Liver (tissue), 3 donors: ENCODE results near the gene ELP4.

Source experiments
- EGR1 ChIP-seq, 2 donors: IDR thresholded peaks; 2 replicates each; pipeline ENCODE4 v1.6.1; 2016 to 2018; ENCODE audit warnings: antibody characterized with exemption in 2 of 2, low read depth in 2 of 2
- FOXA1 ChIP-seq: IDR thresholded peaks from 2 replicates; pipeline ENCODE4 v1.6.1; 2016; ENCODE audit warnings: antibody characterized with exemption
- GABPA ChIP-seq, 2 donors: IDR thresholded peaks in 1 of 2; conservative IDR thresholded peaks in 1 of 2; 2 replicates each; pipeline ENCODE4 v1.6.1; 2016; ENCODE audit warnings: antibody characterized with exemption in 2 of 2, mild to moderate bottlenecking in 1 of 2, moderate library complexity in 1 of 2
- HNF4A ChIP-seq, 2 donors: conservative IDR thresholded peaks; 2 replicates each; pipeline ENCODE4 v1.6.1; 2016; ENCODE audit warnings: antibody characterized with exemption in 2 of 2, mild to moderate bottlenecking in 2 of 2
- HNF4G ChIP-seq: IDR thresholded peaks from 2 replicates; pipeline ENCODE4 v1.6.1; 2016; ENCODE audit warnings: antibody characterized with exemption
- JUND ChIP-seq, 2 donors: IDR thresholded peaks; 2 replicates each; pipeline ENCODE4 v1.6.1; 2016; ENCODE audit warnings: antibody characterized with exemption in 2 of 2
- RAD21 ChIP-seq, 2 donors: IDR thresholded peaks; 2 replicates each; pipeline ENCODE4 v1.6.1; 2016; ENCODE audit warnings: antibody characterized with exemption in 2 of 2, mild to moderate bottlenecking in 2 of 2
- SP1 ChIP-seq: IDR thresholded peaks from 2 replicates; pipeline ENCODE4 v1.6.1; 2018; ENCODE audit warnings: antibody characterized with exemption, mild to moderate bottlenecking
- TAF1 ChIP-seq: conservative IDR thresholded peaks from 2 replicates; pipeline ENCODE4 v1.6.1; 2016; ENCODE audit warnings: antibody characterized with exemption, mild to moderate bottlenecking
- YY1 ChIP-seq: IDR thresholded peaks from 2 replicates; pipeline ENCODE4 v1.6.1; 2016; ENCODE audit warnings: antibody characterized with exemption, mild to moderate bottlenecking
- TF ChIP-seq, protein P1 (sequence below): IDR thresholded peaks from 2 replicates; pipeline ENCODE4 v1.6.1; 2016; ENCODE audit warnings: antibody characterized with exemption
- TF ChIP-seq, protein P2 (sequence below): fragments of 150-350 bp; IDR thresholded peaks from 2 replicates; pipeline ENCODE4 v1.5.1; 2017; ENCODE audit warnings: improper control_type of control experiment, low read depth, low read length; ENCODE audit not compliant: missing input control
- TF ChIP-seq, protein P3 (sequence below): IDR thresholded peaks from 2 replicates; pipeline ENCODE4 v1.6.1; 2016; ENCODE audit warnings: antibody characterized with exemption, mild to moderate bottlenecking
- TF ChIP-seq, protein P4 (sequence below): IDR thresholded peaks from 2 replicates; pipeline ENCODE4 v1.6.1; 2016; ENCODE audit warnings: antibody characterized with exemption
- donor health status: healthy.
- donor health status: healthy.

DNA sequence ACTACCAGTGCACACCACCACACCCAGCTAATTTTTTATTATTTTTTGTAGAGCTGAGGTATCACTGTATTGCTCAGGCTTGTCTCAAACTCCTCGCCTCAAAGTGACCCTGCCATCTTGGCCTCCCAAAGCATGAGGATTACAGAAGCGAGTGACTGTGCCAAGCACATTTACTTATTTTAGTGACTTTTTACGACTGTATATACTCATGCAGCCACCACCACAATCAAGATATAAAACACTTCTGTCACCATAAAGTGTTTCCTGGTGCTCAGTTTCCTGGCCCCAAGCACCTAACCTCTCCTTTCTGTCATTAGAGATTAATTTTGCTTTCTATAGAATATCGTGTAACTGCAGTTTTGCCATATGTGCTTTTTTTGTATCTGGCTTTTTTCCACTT lies 25.9 kb downstream of the ELP4 start:
- TF ChIP-seq, protein P1, sequence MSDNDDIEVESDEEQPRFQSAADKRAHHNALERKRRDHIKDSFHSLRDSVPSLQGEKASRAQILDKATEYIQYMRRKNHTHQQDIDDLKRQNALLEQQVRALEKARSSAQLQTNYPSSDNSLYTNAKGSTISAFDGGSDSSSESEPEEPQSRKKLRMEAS, result no peak
- TF ChIP-seq, protein P2, sequence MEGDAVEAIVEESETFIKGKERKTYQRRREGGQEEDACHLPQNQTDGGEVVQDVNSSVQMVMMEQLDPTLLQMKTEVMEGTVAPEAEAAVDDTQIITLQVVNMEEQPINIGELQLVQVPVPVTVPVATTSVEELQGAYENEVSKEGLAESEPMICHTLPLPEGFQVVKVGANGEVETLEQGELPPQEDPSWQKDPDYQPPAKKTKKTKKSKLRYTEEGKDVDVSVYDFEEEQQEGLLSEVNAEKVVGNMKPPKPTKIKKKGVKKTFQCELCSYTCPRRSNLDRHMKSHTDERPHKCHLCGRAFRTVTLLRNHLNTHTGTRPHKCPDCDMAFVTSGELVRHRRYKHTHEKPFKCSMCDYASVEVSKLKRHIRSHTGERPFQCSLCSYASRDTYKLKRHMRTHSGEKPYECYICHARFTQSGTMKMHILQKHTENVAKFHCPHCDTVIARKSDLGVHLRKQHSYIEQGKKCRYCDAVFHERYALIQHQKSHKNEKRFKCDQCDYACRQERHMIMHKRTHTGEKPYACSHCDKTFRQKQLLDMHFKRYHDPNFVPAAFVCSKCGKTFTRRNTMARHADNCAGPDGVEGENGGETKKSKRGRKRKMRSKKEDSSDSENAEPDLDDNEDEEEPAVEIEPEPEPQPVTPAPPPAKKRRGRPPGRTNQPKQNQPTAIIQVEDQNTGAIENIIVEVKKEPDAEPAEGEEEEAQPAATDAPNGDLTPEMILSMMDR, result no peak
- no peak for TF ChIP-seq JUND (IDR thresholded peaks at IDR 0.05)
- TF ChIP-seq, protein P3, sequence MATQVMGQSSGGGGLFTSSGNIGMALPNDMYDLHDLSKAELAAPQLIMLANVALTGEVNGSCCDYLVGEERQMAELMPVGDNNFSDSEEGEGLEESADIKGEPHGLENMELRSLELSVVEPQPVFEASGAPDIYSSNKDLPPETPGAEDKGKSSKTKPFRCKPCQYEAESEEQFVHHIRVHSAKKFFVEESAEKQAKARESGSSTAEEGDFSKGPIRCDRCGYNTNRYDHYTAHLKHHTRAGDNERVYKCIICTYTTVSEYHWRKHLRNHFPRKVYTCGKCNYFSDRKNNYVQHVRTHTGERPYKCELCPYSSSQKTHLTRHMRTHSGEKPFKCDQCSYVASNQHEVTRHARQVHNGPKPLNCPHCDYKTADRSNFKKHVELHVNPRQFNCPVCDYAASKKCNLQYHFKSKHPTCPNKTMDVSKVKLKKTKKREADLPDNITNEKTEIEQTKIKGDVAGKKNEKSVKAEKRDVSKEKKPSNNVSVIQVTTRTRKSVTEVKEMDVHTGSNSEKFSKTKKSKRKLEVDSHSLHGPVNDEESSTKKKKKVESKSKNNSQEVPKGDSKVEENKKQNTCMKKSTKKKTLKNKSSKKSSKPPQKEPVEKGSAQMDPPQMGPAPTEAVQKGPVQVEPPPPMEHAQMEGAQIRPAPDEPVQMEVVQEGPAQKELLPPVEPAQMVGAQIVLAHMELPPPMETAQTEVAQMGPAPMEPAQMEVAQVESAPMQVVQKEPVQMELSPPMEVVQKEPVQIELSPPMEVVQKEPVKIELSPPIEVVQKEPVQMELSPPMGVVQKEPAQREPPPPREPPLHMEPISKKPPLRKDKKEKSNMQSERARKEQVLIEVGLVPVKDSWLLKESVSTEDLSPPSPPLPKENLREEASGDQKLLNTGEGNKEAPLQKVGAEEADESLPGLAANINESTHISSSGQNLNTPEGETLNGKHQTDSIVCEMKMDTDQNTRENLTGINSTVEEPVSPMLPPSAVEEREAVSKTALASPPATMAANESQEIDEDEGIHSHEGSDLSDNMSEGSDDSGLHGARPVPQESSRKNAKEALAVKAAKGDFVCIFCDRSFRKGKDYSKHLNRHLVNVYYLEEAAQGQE, result no peak
- TF ChIP-seq TAF1, result no peak
- TF ChIP-seq SP1, result no peak
- no peak for TF ChIP-seq RAD21 (IDR thresholded peaks at IDR 0.05)
- no peak for TF ChIP-seq YY1
- no peak for TF ChIP-seq HNF4G
- no peak for TF ChIP-seq FOXA1
- no peak for TF ChIP-seq EGR1 (IDR thresholded peaks at IDR 0.05; ENCODE audit: low read depth in 2 of 2)
- TF ChIP-seq GABPA (IDR thresholded peaks at IDR 0.05 in 1 of 2, conservative IDR thresholded peaks at IDR 0.05 in 1 of 2), result no peak
- TF ChIP-seq, protein P4, sequence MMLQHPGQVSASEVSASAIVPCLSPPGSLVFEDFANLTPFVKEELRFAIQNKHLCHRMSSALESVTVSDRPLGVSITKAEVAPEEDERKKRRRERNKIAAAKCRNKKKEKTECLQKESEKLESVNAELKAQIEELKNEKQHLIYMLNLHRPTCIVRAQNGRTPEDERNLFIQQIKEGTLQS, result no peak
- TF ChIP-seq HNF4A (conservative IDR thresholded peaks at IDR 0.05), result no peak
